ENCODE results near the gene SCFD2. TPM values are rescaled to one million over a fixed set of nuclear protein-coding genes. Genes with fewer than 3 reads are reported as not detected.
"Not testable (repeated sequence)": the region's sequence is repeated elsewhere in the genome, so short reads cannot be mapped to it uniquely, and the experiment has no call there.

SCFD2 gene
- total RNA-seq, 1 experiment from 2014 or later: 27.6 TPM

DNA sequence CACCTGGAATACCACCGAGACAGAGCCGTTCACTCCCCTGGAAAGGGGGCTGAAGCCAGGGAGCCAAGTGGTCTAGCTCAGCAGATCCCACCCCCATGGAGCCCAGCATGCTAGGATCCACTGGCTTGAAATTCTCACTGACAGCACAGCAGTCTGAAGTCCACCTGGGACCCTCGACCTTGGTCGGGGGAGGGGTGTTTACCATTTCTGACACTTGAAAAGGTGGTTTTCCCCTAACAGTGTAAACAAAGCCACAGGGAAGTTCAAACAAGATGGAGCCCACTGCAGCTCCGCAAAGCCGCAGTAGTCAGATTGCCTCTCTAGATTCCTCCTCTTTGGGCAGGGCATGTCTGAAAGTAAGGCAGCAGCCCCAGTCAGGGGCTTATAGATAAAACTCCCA is 260.5 kb downstream of the SCFD2 start:
- no peak for DNase-seq (ENCODE audit: low read depth)

DNA sequence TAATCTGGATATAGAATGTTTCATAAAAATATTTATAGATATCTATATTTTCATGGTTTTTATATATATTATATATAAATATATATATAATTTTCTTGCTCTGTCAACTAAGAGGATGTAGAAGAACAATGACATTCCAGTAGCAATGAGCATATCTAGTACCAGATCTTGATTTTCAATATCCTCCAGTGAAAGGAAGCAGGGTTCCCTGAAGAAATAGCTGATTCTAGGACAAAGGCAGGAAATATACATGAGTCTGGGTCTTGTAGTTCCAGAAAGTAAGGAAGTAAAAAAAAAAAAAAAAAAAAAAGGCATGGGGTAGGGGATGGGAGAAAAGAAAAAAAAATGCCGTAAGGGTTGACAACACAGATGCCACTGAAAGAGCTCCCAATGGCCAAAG is 262.4 kb downstream of the SCFD2 start:
- no peak for DNase-seq (ENCODE audit: low read depth)

DNA sequence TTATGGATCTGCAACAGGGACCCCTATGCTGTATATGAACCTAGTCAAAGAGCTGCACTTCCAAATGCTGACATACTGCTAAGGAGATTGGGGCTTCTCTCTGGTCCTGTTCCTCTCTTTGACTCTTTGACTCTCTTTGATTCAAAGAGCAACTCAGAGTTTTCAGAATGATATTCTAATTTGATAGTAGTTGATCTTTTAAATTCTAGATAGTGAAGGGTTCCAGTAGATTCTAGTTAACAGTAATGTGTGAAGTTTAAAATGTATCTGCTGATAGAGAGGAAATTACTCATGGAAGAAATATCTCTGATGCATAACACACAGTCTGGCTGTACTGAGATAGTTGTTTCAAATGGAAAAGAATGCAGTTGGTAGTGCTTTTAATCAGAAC is 264.7 kb downstream of the SCFD2 start:
- peak; percentile 61 for DNase-seq (ENCODE audit: low read depth)

- peak; percentile 38 for DNase-seq (ENCODE audit: low read depth)
Measured at GRCh38 chr4:53100501-53101190, 265.2 kb downstream of the SCFD2 start.

DNA sequence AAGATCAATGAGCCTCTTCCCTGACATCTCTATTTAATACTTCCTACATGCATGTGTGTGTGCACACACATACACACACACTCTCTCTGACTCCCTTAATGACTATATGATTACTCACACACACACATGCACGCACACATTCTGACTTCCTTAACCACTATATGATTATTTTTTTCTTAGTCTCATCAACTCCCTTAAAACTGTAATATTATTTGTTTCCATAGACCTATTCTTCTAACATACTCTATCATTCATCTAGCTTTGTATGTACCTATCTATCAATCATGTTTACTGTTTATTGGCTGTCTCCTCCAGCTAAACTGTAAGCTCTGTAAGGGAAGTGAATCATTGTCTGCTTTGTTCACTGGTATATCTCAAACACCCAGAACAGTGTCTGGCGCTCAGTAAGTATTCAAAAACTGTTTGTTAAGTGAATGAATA is 267.2 kb downstream of the SCFD2 start:
- peak; percentile 77 for DNase-seq (ENCODE audit: low read depth)

GRCh38 chr4:53094040-53094439 is 271.8 kb downstream of the SCFD2 start:
- DNase-seq (ENCODE audit: low read depth): no peak

DNA sequence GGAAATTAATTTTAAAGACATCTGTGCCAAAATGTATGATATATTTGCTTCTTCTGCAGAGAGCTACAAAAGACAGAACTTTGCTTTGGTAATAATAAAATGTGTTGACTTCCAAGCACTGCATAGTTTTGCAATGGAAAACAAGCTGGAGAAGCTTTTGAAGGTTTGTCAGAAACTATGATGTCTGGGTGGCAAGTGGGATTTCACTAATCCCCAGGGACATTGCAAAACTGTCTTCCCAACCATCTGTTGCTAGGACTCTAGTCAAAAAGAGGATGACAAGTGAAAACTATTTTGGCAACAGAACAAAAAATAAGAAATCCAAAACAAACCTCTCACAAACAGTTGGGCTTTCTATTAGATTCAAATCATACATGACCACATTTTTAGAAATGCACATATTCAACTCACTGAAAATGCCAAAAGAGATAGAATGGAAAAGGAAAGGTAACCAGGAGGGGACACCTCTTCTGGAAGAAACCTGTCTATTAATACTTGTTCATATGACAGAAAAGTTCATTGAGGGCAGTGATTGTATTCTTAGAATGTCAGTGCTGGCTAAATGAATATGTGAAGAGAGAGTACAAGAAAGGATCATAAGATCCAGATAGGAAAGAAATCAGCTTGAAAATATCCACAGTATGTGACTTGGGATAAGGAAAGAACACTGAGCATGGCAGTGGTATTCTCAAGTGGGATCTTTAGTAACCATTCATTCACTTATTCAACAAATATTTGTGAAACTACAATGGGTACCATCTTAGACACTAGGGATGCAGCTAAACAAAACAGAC is 275.7 kb downstream of the SCFD2 start:
- DNase-seq (ENCODE audit: low read depth): no peak

GRCh38 chr4:53088152-53088551 is 277.7 kb downstream of the SCFD2 start:
- no peak for DNase-seq (ENCODE audit: low read depth)

DNA sequence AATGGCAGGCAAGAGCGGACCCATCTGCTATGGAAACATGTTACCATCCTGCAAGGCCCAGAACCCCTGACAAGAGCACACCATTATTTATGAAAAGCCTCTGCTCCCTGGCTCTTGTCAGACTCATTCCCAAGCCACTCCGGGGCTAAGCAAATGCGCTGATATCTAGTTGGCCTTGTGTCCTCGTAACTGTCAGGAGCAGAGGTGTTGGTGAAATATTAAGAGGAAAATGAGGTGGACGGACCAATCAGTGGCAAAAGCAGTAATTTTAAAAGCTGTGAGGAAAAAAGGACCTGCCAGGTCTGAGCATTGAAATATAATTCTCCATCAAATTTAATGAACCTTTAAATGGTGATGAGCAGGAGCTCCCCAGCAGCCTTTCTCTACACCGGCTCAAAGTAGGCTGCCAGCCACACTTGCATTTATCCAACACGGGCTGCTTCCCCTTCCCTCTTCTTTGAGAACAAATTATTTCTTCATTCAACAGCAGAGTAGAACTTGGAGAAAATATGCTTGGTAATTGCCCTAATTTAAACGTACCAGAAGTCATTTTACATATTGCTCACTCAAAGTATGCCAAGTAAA is 289.4 kb downstream of the SCFD2 start:
- DNase-seq (ENCODE audit: low read depth): no peak

DNA sequence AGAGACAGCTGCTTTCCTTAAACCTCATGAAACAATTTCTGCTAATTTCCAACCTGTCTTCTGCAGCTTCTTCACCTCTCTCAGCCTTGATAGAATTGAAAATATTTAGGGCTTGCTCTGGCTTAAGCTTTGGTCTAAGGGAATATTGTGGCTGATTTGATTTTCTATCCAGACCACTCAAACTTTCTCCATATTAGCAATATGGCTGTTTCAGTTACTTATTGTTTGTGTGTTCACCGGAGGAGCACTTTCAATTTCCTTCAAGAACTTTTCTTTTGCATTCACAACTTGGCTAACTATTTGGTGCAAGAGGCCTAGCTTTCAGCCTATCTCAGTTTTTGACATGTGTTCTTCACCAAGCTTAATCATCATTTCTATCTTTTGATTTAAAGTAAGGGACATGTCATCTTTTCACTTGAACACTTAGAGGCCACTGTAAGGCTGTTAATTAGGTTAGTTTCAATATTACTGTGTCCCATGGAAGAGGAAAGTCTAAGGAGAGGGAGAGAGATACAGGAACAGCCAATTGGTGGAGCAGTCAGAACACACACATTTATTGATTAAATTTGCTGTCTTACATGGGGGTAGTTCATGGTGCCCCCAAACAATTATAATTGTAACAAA is 290.6 kb downstream of the SCFD2 start:
- no peak for DNase-seq (ENCODE audit: low read depth)

DNA sequence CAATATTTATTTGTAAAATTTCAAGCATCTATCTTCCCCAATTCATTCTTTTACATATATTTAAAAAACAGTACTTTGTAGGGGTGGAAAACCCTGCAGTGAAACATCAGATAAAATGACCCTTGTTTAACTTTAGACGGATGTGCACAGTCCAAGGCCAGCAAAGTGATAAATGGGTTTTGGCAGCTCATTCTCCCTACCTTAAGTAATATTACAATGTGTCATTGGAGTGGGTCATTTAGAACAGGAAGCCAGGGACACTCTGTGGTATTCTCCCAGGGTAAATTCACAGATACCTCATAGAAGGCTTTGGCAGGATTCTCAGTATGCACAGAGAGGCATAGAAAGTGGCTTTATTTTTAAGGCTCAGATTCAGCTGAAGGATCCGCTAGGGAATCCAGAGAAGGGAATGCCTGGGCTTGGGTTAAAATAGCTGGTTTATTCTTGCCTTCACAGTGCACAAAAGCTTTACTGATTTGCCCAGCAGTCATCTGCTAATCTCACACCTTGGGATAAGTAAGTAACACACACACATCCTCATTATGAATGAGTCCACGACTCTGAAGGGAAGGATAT is 297.0 kb downstream of the SCFD2 start:
- DNase-seq (ENCODE audit: low read depth): peak; percentile 84

GRCh38 chr4:53067125-53067802 is 298.6 kb downstream of the SCFD2 start:
- DNase-seq (ENCODE audit: low read depth): no peak

DNA sequence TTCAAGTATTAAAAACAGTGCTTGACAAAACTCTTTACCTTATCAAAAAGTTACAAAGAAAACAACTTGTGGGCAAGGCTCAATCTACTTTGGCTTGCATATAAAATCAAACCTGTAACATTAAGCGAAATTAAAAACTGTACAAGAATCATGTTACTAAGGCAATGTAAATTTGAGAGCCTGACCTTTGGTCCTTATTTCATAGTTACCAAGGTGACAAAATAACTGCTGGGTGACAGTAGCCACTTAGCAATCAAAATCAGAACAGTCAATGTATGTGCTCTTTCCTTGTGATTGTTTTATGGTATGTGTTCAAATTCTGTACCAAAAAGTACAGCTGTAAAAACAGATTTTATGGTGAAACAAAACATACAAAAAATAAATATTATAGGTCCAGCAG is 299.7 kb downstream of the SCFD2 start:
- DNase-seq (ENCODE audit: low read depth): no peak

- DNase-seq (ENCODE audit: low read depth): no peak
Measured at GRCh38 chr4:53064609-53065008, 301.3 kb downstream of the SCFD2 start.

GRCh38 chr4:53061091-53061850 is 304.6 kb downstream of the SCFD2 start:
- DNase-seq (ENCODE audit: low read depth): no peak

DNA sequence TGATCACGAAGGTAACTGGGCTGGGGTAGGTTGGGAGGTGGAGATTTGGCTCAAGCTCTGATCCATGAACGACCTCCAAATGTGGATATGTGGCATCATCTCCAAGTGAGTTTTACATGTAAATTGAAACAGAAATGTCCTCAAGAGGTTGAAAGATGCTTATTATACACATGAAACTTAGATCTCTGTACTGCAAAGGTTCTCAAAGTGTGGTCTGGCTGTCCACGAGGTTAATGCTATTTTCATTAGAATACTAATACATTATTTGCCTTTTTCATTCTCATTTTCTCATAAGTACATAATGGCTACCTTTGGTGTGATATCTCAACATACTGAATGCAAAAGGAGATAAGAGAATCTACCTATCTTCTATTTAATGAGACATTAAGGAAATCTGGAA is 305.6 kb downstream of the SCFD2 start:
- no peak for DNase-seq (ENCODE audit: low read depth)

DNA sequence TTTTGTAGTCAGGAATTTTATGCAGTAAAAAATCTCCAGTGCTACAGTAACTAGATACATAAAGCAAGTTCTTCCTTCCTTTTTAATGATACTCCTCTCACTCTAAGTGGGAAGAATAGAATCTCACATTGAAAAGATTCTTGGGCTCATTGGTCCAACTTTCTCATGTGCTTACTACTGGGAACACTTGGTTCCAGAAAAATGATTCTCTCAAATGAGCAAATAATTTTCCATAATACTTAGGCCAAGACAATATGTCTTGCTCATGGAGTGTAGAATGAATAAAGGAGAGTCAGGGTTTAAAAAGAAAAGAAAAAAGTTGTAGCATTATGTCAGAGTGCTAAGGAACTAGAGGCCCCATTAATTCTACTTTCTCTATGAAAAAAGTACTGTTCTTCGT is 306.0 kb downstream of the SCFD2 start:
- no peak for DNase-seq (ENCODE audit: low read depth)

DNA sequence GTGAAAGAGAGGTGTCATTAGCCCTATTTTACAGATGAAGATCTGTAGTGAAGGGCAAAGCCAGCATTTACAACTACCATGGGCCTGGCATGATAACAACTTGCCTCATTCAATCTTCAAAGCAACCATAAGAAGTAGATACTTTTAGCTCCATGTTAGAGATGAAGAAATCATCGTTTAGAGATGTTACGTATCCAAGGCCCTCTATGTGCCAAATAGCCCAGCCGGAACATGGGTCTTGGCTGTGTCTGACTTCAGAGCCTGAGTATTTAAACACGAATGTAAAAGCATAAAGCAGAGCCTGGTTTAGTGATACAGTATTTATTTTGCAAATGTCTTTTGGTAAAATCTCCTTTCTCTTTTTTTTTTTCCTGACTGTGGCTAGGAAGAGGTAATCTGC is 306.6 kb downstream of the SCFD2 start:
- DNase-seq (ENCODE audit: low read depth): no peak

DNA sequence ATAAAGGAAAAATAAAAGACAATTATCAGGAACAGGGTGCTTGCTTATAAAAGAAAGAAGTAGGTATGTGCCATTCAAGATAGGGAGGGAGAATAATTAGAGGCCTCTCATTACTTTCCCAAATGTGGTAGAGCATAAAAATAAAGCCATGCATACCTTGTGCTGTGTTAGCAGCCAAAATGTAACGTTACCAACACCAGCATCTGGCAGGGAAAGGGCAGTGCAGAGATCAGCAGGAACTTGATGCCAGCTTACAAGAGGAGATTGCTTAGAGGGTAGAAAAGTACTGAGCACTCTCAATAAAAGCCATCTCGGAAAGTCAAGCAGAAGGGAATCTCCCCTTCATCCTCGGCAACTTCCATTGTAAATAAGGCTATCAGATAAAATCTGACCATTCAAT is 308.2 kb downstream of the SCFD2 start:
- DNase-seq (ENCODE audit: low read depth): no peak

- DNase-seq (ENCODE audit: low read depth): not testable (repeated sequence)
Measured at GRCh38 chr4:53057108-53057507, 308.8 kb downstream of the SCFD2 start.
